Natural killer cell (primary cell): ENCODE data around the gene NOS1. TPM values are rescaled to one million over a fixed set of nuclear protein-coding genes. Genes with fewer than 3 reads are reported as not detected.

Experiments
- ATAC-seq, 3 donors: fragments of 150-1000 bp in 2 of 3; fragments of 200-7000 bp in 1 of 3; cut with Tn5 transposase; 1 replicate in 1 of 3; 2 replicates in 2 of 3; pipeline ENCODE4 v1.10.0; 2021; ENCODE audit warnings: mild to moderate bottlenecking in 2 of 3, moderate library complexity in 2 of 3
- DNase-seq, 2 donors: peaks; one replicate each; pipeline versions ENCODE4 v3.0.0 to v3.0.0-alpha.2; 2013 to 2021; ENCODE audit warnings: mixed read lengths in 1 of 2
- H3K27ac ChIP-seq: one replicate; pipeline ENCODE4 v1.5.1; 2013; ENCODE audit warnings: mild to moderate bottlenecking, low read length
- H3K27me3 ChIP-seq: one replicate; pipeline ENCODE4 v1.6.1; 2013; ENCODE audit warnings: low read length; ENCODE audit not compliant: control insufficient read depth, insufficient read depth
- H3K36me3 ChIP-seq: one replicate; pipeline ENCODE4 v1.6.1; 2013; ENCODE audit warnings: low read length; ENCODE audit not compliant: control insufficient read depth, insufficient read depth
- H3K4me1 ChIP-seq: one replicate; pipeline ENCODE4 v1.6.1; 2013; ENCODE audit warnings: low read length; ENCODE audit not compliant: control insufficient read depth, insufficient read depth
- H3K4me3 ChIP-seq: one replicate; pipeline ENCODE4 v1.5.1; 2013; ENCODE audit warnings: low read length
- H3K9me3 ChIP-seq: one replicate; pipeline ENCODE4 v1.6.1; 2013; ENCODE audit warnings: low read length; ENCODE audit not compliant: control insufficient read depth, insufficient read depth
- H3K27ac Mint-ChIP-seq, 2 donors: one replicate each; pipeline ENCODE4 v1.8.0; 2022; ENCODE audit warnings: mild to moderate bottlenecking in 2 of 2, mixed read lengths in 2 of 2, moderate library complexity in 1 of 2
- H3K27me3 Mint-ChIP-seq, 2 donors: one replicate each; pipeline ENCODE4 v1.8.0; 2022; ENCODE audit warnings: low read depth in 2 of 2, mixed read lengths in 2 of 2
- H3K36me3 Mint-ChIP-seq: one replicate; pipeline ENCODE4 v1.8.0; 2022; ENCODE audit warnings: mixed read lengths
- H3K4me1 Mint-ChIP-seq, 2 donors: one replicate each; pipeline ENCODE4 v1.8.0; 2022; ENCODE audit warnings: mixed read lengths in 2 of 2
- H3K4me3 Mint-ChIP-seq: one replicate; pipeline ENCODE4 v1.8.0; 2022; ENCODE audit warnings: mild to moderate bottlenecking, moderate library complexity, mixed read lengths
- H3K9me3 Mint-ChIP-seq, 2 donors: one replicate each; pipeline ENCODE4 v1.8.0; 2022; ENCODE audit warnings: mixed read lengths in 2 of 2
- WGBS: methylation state at CpG from one replicate; pipeline ENCODE4 v1.1.7; 2013; ENCODE audit warnings: missing lambda C conversion rate; ENCODE audit not compliant: insufficient coverage; 5-methylcytosine and 5-hydroxymethylcytosine counted together
- intact Hi-C: fragments of 100-400 bp; cut with micrococcal nuclease; formaldehyde crosslinking; loops from one replicate; pipeline ENCODE4 v1.14.2; 2022
- total RNA-seq, 4 donors: library from RNA; stranded (reverse); fragments of 120-200 nt in 1 of 4; gene quantifications; one replicate each; pipeline versions ENCODE4 v1.2.3 to v1.2.4, GENCODE V29; 2013 to 2022
- TF ChIP-seq, protein P1 (sequence below): fragments of 200-600 bp; IDR thresholded peaks from one replicate; pipeline ENCODE4 v1.8.0; 2022; ENCODE audit warnings: antibody characterized with exemption

The NOS1 gene
- total RNA-seq, 3 donors from 2014 or later (not counting 1 experiment from before 2014, with no cell fraction given), result not detected

GRCh38 chr12:117309276-117309925 is 52.0 kb downstream of the NOS1 start:
- H3K4me3 Mint-ChIP-seq, result no peak overlapping the region
- H3K9me3 Mint-ChIP-seq, result no peaks in the 10 kb centered on the region
- H3K4me3 ChIP-seq, result no peak overlapping the region
- no peaks in the 10 kb centered on the region for H3K4me1 ChIP-seq
- no peaks in the 10 kb centered on the region for H3K27me3 ChIP-seq
- no peaks in the 10 kb centered on the region for H3K36me3 Mint-ChIP-seq
- H3K36me3 ChIP-seq, result no peaks in the 10 kb centered on the region
- H3K27ac Mint-ChIP-seq, result no peak overlapping the region
- DNase-seq, result no peak
- no peak overlapping the region for H3K27ac ChIP-seq
- no peaks in the 10 kb centered on the region for H3K4me1 Mint-ChIP-seq
- TF ChIP-seq, protein P1, sequence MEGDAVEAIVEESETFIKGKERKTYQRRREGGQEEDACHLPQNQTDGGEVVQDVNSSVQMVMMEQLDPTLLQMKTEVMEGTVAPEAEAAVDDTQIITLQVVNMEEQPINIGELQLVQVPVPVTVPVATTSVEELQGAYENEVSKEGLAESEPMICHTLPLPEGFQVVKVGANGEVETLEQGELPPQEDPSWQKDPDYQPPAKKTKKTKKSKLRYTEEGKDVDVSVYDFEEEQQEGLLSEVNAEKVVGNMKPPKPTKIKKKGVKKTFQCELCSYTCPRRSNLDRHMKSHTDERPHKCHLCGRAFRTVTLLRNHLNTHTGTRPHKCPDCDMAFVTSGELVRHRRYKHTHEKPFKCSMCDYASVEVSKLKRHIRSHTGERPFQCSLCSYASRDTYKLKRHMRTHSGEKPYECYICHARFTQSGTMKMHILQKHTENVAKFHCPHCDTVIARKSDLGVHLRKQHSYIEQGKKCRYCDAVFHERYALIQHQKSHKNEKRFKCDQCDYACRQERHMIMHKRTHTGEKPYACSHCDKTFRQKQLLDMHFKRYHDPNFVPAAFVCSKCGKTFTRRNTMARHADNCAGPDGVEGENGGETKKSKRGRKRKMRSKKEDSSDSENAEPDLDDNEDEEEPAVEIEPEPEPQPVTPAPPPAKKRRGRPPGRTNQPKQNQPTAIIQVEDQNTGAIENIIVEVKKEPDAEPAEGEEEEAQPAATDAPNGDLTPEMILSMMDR, result no peak
- no peak for ATAC-seq
- intact Hi-C loops, result no loop called here
- 94% methylated on average over 11 of the region's 11 CpGs for whole genome bisulfite sequencing
- no peaks in the 10 kb centered on the region for H3K27me3 Mint-ChIP-seq
- no peaks in the 10 kb centered on the region for H3K9me3 ChIP-seq

- Mint-ChIP-seq H3K27ac (no peak overlapping the region), H3K4me3 (no peak overlapping the region), H3K27me3 (peaks cover 7 to 10% of the 10 kb centered on the region in 2 donors), H3K9me3 (peaks cover 0 to 2% of the 10 kb centered on the region in 2 donors), H3K36me3 (no peaks in the 10 kb centered on the region), H3K4me1 (no peaks in the 10 kb centered on the region)
- no peaks in the 10 kb centered on the region for H3K36me3 ChIP-seq
- H3K27me3 ChIP-seq, result no peaks in the 10 kb centered on the region
- DNase-seq (no peak), ATAC-seq (no peak)
- H3K27ac ChIP-seq, result no peak overlapping the region
- TF ChIP-seq, protein P1, result no peak
- no peaks in the 10 kb centered on the region for H3K9me3 ChIP-seq
- H3K4me3 ChIP-seq, result no peak overlapping the region
- intact Hi-C loops, result no loop called here
- H3K4me1 ChIP-seq, result no peaks in the 10 kb centered on the region
- 89% methylated on average over 3 of the region's 4 CpGs for WGBS
Observed at GRCh38 chr12:117300174-117300573, 61.3 kb downstream of the NOS1 start.

DNA sequence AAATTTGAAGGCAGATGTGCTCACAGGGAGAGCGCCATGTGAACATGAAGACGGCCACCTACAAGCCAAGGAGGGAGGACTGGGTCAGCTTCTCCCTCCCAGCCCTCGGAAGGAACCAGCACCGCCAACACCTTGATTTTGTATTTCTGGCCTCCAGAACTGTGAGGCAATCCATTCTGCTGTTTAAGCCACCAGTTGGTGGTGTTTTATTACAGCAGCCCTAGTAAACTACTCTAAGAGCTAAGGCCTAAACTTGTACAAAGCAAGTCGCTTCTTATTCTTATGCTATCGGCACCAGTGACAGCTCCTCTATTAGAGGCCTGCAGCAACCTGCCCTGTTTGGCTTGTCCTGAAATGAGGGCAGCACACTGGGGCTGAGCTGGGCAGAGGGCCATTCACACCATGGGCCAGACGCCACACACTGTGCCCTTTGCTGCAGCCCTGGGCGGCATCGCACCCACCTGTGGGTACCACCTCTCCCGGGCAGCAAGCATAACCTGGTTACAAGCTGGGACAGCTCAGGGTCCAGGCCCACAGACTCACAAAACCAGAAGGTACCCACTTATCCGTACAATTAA is 62.7 kb downstream of the NOS1 start:
- whole genome bisulfite sequencing, result 90% methylated on average over 10 of the region's 11 CpGs
- peaks cover 11 to 20% of the 10 kb centered on the region in 2 donors for H3K27me3 Mint-ChIP-seq
- H3K4me3 Mint-ChIP-seq, result no peak overlapping the region
- Histone ChIP-seq H3K4me1 (no peaks in the 10 kb centered on the region), H3K9me3 (no peaks in the 10 kb centered on the region), H3K27ac (no peak overlapping the region), H3K4me3 (no peak overlapping the region), H3K27me3 (no peaks in the 10 kb centered on the region), H3K36me3 (no peaks in the 10 kb centered on the region)
- H3K36me3 Mint-ChIP-seq, result no peaks in the 10 kb centered on the region
- intact Hi-C loops, result no loop called here
- TF ChIP-seq, protein P1, result no peak
- ATAC-seq (no peak), DNase-seq (no peak)
- H3K9me3 Mint-ChIP-seq, result peaks cover 0 to 2% of the 10 kb centered on the region in 2 donors
- no peaks in the 10 kb centered on the region for H3K4me1 Mint-ChIP-seq
- no peak overlapping the region for H3K27ac Mint-ChIP-seq
